GM10266 (cell line): ENCODE results near the gene MTIF3.

Source experiments
- DNase-seq: peaks from one replicate; pipeline ENCODE4 v3.0.0; 2012; ENCODE audit errors: extremely low spot score
- CTCF ChIP-seq: IDR thresholded peaks from 2 replicates; pipeline ENCODE4 v1.5.1; 2012; ENCODE audit warnings: mild to moderate bottlenecking, low read depth; ENCODE audit not compliant: control insufficient read depth, insufficient read depth; ENCODE audit errors: missing control alignments

MTIF3 gene

GRCh38 chr13:27489456-27489855 is 39.1 kb upstream of the MTIF3 start:
- DNase-seq, result no peak
- TF ChIP-seq CTCF, result no peak

GRCh38 chr13:27487776-27488175 is 37.4 kb upstream of the MTIF3 start:
- no peak for TF ChIP-seq CTCF
- no peak for DNase-seq

- no peak for TF ChIP-seq CTCF
- no peak for DNase-seq
Measured at GRCh38 chr13:27483421-27483820, 33.1 kb upstream of the MTIF3 start.

- peak; percentile 30 for DNase-seq
- TF ChIP-seq CTCF, result no peak
Measured at GRCh38 chr13:27482983-27483382, 32.6 kb upstream of the MTIF3 start.

GRCh38 chr13:27481766-27482165 is 31.4 kb upstream of the MTIF3 start:
- peak; percentile 48 for TF ChIP-seq CTCF
- peak; percentile 30 for DNase-seq

- no peak for TF ChIP-seq CTCF
- DNase-seq, result peak; percentile 43
Measured at GRCh38 chr13:27476943-27477703, 26.8 kb upstream of the MTIF3 start.

GRCh38 chr13:27474751-27475268 is 24.4 kb upstream of the MTIF3 start:
- no peak for DNase-seq

More at GRCh38 chr13:27474751-27475268, 24.4 kb upstream of the MTIF3 start:
- TF ChIP-seq CTCF, result no peak
